ENCODE results near the gene DCAF4L1. TPM values are rescaled to one million over a fixed set of nuclear protein-coding genes. Genes with fewer than 3 reads are reported as not detected.
A peak's percentile ranks its signal among the peaks of the same experiment; 100 is the strongest.

The DCAF4L1 gene, protein sequence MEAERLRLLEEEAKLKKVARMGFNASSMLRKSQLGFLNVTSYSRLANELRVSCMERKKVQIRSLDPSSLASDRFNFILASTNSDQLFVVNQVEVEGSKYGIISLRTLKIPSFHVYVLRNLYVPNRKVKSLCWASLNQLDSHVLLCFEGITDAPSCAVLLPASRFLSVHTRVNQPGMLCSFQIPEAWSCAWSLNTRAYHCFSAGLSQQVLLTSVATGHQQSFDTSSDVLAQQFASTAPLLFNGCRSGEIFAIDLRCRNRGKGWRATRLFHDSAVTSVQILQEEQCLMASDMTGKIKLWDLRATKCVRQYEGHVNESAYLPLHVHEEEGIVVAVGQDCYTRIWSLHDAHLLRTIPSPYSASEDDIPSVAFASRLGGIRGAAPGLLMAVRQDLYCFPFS
- total RNA-seq = under 0.01 TPM in 2 replicates

DNA sequence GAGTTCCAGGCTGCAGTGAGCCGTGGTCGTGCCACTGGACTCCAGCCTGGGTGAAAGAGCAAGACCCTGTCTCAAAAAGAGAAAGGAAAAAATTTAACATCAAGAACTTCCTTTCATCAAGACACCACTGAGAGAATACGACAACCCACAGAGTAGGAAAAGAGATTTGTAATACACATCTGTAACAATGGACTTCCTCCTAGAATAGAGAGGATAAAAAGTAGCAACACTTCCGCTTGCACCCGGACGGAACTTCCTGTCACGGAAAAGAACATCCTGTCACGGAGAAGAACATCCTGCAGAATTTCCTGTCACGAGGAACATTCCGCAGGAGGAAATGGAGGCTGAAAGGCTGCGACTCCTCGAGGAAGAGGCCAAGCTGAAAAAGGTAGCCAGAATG is at the start of gene DCAF4L1:
Gene DCAF4L1 (plus strand): TSS at position 301 of the 400 bp plus-strand sequence. CDS start 37 bp downstream, at position 338.
- no peak for DNase-seq (ENCODE audit: low read depth in 2 of 2)

DNA sequence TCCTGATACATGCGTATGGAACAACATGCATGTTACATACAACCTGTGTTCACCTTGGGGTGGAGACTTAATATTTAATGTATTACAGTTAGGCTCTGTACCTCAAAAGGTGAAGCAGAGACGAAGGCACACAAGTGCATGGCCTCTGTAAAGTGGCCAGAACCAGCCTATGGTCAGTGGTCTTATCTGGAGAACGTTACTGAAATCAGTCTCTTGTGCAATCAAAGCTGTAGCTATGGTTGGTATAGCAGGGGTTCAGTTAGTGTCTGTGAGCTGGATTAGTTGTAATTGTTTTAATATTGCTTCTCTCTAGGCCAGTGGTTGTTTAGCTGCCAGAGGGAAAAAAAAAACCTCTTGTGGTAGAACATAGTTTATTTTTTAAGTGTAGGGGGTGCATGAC is 48.6 kb upstream of the DCAF4L1 start:
- DNase-seq (ENCODE audit: low read depth in 2 of 2) = no peak

DNA sequence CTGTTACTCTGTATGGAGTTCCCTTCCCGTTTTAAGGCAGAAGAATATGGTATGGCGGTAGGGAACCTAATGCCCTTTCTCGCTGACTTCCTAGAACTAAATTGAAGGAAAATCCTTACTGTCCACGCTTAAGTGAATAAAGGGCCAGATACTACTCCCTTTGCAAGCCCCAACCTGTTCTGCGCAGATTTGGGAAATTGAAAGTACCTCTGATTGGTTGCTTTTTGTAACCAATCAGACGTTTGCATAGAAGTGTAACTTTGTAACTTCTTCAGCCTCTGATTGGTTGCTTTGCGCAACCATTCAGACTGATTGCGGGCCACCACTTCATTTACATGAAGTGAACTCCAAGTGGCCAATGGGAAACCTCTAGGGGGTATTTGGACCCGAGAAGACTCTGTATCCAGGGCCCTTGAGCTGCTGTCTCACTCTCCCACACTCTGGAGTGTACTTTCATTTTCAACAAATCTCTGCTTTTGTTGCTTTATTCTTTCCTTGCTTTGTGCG is 47.5 kb upstream of the DCAF4L1 start:
- no peak for DNase-seq (ENCODE audit: low read depth in 2 of 2)

DNA sequence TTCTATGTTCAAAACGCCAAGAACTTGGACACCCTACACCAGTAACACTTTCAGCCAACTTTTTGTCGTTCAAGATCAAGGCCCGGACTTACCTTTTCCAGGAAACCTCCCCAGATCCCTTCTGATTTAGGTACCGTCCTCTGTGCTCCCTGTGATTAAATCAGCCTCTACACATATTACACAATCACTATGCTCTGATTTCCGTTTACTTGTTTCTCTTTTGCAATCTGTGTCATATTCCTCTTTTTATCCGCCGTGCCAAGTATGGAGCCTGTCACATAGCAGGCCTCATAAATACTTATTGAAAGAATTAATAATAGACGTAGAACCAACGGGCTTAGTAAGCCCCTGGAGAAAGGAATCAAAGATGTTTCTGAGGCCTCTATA is 47.0 kb upstream of the DCAF4L1 start:
- no peak for DNase-seq (ENCODE audit: low read depth in 2 of 2)

- peak; percentile 84 to 88 for DNase-seq (ENCODE audit: low read depth in 2 of 2)
Observed at GRCh38 chr4:41934901-41935651, 46.5 kb upstream of the DCAF4L1 start, which contains the start of gene TMEM33. Gene TMEM33 (plus strand): TSS chr4:41935429. CDS start chr4:41935485, 56 bp downstream.

DNA sequence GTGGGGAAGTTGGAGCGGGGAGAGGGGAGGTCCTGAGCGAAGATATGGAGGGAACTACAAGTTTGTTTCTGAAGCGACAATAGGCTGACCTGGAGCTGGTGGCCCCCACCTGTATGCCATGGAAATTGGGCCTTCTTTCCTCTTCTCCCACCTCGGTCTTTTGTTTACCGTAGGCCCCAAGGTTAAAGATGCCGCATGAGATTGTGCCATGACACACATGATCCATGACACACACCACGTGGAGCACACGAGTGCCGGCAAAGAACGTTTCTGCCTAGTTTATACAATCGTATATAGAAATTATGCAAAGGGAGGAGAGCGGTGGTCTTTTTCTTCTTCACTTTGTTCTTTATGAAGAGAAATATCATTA is 45.9 kb upstream of the DCAF4L1 start:
- peak; percentile 29 to 44 for DNase-seq (ENCODE audit: low read depth in 2 of 2)

DNA sequence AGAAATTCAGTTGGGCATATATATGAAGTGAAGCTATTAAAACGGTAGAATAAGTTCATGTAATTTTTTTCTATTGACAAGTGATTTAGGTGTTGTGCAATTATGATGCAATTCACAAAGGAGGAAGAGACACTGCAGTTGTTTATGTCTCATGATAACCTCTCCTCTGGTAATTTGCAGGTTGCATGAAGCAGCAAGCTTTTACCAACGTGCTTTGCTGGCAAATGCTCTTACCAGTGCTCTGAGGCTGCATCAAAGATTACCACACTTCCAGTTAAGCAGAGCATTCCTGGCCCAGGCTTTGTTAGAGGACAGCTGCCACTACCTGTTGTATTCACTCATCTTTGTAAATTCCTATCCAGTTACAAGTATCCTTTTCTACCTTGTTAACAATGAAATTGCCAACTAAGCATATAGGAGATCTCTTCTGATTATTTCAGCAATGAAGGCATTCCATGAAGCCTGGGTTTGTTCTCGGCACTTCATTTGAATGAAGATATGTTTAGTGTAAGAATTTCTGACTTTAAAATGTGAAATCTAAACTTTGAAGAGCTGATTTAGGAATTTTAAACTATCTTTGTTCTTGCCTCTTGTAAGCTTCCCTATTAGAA is 42.4 kb upstream of the DCAF4L1 start:
- DNase-seq (ENCODE audit: low read depth in 2 of 2) = no peak

- DNase-seq (ENCODE audit: low read depth in 2 of 2) = no peak
Observed at GRCh38 chr4:41940834-41941233, 40.7 kb upstream of the DCAF4L1 start.

- no peak for DNase-seq (ENCODE audit: low read depth in 2 of 2)
Observed at GRCh38 chr4:41943506-41943905, 38.0 kb upstream of the DCAF4L1 start.

GRCh38 chr4:41944089-41944488 is 37.5 kb upstream of the DCAF4L1 start:
- no peak for DNase-seq (ENCODE audit: low read depth in 2 of 2)

DNA sequence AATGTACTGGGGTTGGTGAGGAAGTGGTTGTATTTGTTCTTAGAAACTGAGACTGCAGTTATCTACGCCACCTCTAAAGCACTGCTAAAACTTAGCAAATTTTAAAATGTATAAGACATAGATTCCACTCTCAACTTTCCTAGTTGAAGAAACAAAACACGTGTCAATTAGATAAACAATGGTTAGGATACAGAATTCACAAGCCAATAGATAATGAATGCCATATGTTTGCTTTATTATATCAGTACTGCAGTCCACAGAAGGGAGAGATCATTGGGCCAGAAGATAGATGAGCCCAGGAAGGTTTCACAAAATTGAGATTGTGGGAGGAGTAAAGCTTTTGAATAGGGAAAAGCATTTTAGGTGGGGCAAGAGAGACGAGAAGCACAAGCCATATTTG is 32.0 kb upstream of the DCAF4L1 start:
- DNase-seq (ENCODE audit: low read depth in 2 of 2) = no peak

DNA sequence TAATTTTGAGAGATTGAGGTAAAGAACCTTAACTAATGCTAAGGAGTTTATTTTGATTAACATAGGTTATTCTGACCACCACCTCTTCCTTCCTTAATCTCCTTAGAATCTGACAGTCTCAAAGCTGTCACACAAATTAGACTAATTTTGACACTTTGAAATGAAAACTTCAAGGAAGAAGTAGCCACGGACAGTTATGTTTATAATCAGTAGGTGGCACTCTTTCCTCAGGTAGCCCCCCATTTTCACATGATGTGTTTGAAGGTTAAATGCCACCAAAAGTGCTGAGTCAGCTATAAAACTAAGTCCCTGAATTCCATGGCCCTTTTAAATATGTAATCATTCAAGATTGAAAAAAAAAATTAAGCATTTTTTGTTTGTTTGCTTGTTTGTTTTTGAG is 23.9 kb upstream of the DCAF4L1 start:
- DNase-seq (ENCODE audit: low read depth in 2 of 2) = peak; percentile 29 to 38

- DNase-seq (ENCODE audit: low read depth in 2 of 2) = peak; percentile 17 to 27
Observed at GRCh38 chr4:41963105-41963504, 18.5 kb upstream of the DCAF4L1 start.

- DNase-seq (ENCODE audit: low read depth in 2 of 2) = no peak
Observed at GRCh38 chr4:41964401-41964800, 17.2 kb upstream of the DCAF4L1 start.

GRCh38 chr4:41967392-41967791 is 14.2 kb upstream of the DCAF4L1 start:
- no peak for DNase-seq (ENCODE audit: low read depth in 2 of 2)

GRCh38 chr4:41969671-41970070 is 11.9 kb upstream of the DCAF4L1 start:
- DNase-seq (ENCODE audit: low read depth in 2 of 2) = no peak

DNA sequence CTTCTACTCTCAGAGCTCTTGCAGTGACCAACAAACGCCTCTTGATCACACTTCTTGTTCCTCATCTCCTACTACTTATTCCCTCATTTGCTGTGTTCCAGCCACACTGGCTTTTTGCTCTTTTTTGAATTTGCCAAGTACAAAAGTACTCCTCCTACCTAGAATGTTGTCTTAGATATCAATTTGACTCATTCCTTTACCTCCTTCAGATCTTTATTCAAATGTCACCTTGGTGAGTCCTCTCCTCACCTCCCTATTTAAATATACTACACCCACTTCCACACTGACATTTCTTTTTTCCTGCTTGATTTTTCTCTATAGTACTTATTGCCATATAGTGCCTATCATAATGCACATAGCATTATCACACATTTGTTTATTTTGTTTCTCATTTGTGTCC is 6.2 kb upstream of the DCAF4L1 start:
- DNase-seq (ENCODE audit: low read depth in 2 of 2) = no peak

GRCh38 chr4:41976775-41977516 is 4.6 kb upstream of the DCAF4L1 start:
- no peak for DNase-seq (ENCODE audit: low read depth in 2 of 2)

DNA sequence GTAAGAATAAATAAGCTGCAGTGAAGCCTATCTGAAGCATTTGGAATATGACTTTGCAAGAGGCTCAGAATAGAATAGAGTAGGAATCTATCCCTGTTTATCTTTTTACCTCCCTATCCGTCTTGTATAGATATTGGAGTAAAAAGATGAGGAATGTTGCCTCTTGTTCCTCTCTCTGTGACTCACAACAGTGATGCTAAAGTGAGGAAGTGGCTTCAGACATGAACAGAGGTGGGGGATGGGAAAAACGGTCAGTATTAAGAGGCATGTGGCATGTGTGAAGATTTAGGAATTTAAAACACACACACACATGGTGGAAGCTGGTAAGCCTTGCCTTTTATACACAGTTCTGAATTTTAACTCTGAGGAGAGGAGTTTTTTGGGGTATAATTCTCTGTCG is 3.8 kb upstream of the DCAF4L1 start:
- DNase-seq (ENCODE audit: low read depth in 2 of 2) = peak in 1 of 2 donors; percentile 46

DNA sequence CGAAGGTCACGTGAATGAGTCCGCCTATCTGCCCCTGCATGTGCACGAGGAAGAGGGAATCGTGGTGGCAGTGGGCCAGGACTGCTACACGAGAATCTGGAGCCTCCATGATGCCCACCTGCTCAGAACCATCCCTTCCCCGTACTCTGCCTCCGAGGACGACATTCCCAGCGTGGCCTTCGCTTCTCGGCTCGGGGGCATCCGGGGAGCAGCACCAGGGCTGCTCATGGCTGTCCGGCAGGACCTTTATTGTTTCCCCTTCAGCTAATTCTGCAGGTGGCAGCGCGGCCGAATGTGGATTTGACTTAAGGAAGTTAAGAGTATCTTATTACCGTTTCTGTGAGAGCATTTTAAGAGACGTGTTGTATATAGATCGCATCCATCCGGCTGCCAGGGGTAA is 1.2 kb downstream of the DCAF4L1 start:
- no peak for DNase-seq (ENCODE audit: low read depth in 2 of 2)

GRCh38 chr4:41985151-41985550 is 3.6 kb downstream of the DCAF4L1 start:
- DNase-seq (ENCODE audit: low read depth in 2 of 2) = no peak

DNA sequence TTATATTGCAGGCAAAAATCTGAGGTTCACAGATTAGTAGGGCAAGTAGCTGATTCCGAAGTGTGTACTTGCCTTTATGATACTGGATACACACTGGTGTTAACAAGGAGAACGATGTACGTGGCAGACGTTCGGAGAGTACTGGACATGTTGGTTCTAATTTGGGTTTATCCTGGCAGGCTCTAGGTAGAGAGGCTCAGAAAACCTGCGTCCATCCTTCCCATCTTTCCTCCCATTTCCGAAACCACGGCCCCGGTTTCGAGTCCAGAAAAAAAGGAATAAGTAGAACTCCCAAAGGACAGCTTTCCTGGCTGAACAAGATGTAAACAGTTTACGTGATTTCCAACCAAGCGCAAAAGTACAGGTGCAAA is 8.4 kb downstream of the DCAF4L1 start:
- DNase-seq (ENCODE audit: low read depth in 2 of 2) = no peak

Data from lung microvascular endothelial cell (primary cell).